ENCODE data around the gene SLC4A5.

SLC4A5 gene

DNA sequence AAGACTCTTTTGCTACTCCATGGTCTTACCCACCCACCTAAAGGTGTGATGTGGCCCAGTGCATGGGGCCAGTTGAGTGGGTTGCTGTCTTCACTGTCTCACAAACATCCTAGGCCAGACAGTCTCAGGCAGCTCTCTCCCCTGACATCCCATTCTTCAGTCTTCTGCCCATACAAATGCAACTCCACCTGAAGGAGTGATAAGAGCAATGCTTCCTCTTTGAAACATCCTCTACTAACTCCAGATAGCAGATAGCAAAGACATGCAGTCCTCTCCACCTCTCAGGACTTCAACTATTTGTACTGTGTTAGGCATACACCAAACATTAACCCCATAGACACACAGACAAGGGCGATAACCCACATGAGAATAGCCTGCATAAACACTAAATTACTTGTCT lies 73.5 kb downstream of the SLC4A5 start:
- DNase-seq (ENCODE audit: low read depth), result no peak

DNA sequence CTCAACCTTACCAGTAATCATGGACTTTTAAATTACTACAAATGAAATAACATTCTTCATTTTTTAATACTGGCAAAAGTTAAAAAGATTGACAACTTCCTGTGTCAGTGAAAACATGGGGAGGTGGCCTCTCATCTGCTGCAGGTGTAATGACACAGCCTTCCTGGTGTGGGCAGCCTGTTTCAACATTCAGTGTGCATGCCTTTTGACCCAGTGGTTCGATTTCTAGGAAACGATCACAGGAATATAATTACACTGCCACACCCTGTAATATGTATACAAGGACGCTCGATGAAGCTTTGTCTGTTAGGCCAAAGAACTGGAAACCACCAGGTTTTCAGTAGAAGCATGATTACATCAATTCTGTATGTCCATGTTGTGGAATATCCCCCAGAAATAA lies 76.1 kb downstream of the SLC4A5 start:
- DNase-seq (ENCODE audit: low read depth), result no peak

DNA sequence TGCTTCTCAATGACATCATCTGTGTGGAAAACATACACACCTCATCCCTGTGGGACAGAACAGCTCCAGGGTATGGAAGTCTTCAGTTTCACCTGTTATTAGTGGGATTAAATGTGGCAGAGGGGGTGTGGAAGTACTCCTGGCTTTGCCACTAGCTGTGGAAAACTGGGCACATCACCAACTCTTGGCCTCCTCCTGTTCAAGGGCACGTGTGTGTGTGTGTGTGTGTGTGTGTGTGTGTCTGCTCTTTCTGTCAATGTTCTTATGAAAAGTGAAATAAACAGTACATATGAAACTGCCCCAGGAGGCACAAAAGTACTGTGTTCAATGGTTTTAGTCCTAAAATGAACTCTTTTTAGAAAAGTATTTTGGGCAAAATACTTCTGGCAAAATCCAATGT lies 78.9 kb downstream of the SLC4A5 start:
- no peak for DNase-seq (ENCODE audit: low read depth)

DNA sequence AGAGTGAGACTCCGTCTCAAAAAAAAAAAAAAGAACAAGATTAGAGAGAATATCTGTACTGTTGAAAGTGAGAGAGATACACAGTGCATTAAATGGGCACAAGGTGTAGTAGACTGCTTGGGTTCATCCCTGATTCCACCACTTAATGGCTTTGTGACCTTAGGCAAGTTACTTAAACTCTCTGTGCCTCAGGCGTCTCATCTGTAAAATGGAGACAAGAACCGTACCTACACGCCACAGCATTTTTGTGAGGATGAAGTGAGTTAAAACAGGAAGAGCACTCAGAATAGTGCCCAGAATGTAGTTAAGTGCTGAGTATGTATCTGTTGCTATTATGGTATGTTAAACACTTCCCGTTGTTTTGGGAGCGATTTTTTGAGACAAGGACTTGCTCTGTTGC lies 80.5 kb downstream of the SLC4A5 start:
- DNase-seq (ENCODE audit: low read depth), result no peak

DNA sequence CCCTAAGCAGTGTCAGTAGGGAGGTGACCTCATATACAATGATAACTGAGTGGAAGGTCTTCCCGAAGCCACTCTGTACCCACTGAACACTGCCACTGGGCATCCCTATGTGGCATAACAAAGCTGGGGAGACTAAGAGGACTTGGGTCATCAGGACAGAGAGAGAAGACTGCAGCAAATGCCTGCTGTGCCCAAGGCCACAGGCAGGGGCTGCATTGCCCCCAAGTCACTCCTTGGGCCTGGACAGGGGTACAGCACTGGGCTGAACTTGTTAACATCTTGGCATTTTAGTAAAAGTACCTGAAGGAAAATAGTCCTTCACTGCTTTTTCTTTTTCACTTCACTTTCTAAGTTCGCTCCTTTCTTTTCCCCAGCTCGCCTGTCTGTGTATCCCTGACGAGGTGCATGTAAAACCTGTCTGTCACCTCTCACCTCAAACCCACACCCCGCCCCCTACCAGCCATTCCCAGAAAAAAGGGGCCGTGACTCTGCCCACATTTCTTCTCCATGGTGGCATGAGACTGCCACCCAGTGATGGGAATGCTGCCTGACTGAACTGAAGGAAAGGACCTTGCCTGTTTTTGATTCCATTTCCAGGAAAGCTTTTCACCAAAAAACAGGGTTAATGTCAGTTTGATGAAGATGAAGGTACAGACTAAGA lies 81.9 kb downstream of the SLC4A5 start:
- DNase-seq (ENCODE audit: low read depth), result no peak

DNA sequence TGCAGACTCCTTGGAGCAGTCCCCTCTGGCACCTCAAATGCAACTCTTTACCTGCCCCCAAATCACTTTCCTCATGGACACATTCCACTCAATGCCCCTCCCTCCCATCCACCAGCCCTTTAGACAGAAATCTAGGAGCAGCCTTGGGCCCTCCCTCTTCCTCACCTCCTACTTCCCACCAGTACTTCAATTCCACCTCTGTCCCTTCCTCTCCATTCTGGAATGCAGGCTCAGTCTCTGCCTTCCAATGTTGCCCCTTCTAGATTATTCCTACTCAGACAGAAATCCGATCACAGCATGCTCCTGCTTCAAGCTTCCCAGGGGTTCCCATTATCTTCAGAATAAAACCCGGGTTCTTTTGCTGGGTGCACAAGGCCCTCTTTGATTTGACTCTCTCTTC lies 82.7 kb downstream of the SLC4A5 start:
- no peak for DNase-seq (ENCODE audit: low read depth)

DNA sequence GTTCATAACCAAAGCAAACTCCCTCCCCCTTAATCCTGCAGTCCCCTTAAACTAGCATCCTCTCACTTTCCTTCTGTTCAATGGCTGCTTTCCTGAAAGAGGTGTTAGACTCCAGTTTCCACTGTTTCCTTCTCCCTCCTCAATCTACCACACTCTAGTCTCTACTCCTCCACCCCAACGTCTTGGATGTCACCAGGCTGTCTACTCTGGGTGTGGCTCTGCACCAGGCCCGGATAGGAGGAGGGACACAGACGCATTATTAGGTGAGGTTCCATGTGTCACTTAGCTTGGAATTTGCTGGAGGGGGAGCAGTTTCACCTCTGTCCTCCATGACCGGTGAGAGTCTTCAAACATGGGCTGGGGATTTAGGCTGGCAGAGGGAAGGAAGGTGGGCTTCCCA lies 83.5 kb downstream of the SLC4A5 start:
- DNase-seq (ENCODE audit: low read depth), result no peak

DNA sequence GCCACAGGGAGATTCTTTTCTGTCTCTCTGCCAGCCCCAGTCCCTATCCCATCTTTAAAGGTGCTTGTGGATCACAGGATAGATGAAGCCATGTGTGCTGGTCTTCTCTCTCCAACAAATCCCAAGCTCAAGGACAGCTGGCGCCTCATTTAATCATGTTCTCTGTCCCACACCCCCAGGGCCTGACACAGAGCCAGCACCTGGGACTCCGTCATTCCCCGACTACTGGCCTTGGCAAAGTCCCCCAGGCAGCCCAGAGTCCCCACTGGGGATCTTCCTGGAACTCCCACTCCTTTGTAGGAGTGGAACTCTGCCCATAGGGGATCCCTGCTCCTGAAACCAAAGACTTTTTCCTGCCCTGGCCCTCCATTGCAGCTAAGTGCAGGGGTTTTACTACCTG lies 84.0 kb downstream of the SLC4A5 start:
- DNase-seq (ENCODE audit: low read depth), result no peak

DNA sequence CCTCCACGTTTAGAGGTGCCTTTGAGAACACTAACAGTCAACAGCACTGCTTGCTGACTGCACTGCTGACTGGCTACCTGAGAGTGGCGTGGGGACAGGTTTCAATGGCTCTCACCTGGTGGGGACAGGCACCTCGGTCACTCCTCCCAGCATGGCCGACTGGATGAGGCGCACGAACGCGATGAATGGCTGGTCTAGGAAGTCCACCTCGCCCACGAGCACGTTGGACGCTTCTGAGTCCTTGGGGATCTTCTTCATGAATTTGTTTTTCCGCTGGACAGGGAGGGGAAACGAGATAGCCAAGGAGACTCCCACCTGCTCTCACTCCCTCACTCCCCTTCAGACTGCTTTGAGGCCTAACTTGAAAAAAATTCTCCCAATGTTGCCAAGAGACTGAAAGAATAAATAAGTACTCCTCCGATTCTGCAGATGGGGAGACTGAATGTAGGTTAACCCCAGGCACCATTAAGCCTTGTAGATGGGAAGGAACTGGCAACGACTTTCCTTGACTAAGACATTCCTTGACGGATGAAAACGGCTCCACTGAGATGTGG lies 87.5 kb downstream of the SLC4A5 start:
- DNase-seq (ENCODE audit: low read depth), result no peak

DNA sequence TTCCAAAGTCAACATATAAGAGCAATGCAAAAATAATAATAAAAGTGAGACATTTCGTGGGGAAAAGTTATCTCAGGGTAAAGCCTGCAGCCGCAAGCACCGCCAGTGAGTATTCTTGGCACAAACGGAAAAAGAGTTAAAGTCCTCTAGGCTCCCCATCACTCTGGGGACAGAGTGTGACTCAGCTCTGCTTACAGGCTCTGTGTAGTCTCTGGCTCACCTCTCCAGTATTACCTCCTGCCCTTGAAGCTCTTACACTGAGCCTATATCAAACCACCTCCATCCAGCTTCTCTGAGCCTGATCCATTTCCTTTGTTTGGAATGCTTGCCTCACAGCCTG lies 89.3 kb downstream of the SLC4A5 start:
- DNase-seq (ENCODE audit: low read depth), result no peak

DNA sequence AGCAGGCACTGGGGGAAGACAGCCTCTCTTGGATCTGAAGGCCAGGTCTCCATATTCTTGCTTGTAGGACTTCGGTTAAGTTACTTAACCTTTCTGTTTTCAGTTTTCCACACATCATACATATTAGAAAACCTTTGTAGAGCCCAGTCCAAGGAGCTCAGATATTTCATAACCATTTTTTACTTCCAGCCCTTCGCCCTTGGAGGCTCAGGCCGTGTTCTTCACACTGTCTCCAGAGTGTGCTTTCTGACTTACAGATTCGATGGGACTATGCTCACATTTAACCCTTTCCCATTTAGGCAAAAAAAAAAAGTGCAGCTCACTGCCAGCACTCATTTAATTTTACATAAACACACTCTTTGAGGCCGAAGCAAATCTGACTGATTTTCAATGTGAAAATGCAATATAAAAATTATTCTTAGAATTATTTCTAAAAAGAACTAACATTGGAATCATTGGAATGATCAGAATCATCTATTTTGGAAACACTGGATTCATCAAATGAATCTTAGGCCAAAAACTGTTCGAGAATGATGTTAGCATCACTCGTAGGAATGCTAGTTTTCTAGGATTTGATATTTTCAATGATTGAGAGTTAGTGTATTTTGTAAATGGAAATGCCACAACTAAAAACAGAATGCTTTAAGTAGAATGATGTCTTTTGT lies 89.8 kb downstream of the SLC4A5 start:
- no peak for DNase-seq (ENCODE audit: low read depth)

DNA sequence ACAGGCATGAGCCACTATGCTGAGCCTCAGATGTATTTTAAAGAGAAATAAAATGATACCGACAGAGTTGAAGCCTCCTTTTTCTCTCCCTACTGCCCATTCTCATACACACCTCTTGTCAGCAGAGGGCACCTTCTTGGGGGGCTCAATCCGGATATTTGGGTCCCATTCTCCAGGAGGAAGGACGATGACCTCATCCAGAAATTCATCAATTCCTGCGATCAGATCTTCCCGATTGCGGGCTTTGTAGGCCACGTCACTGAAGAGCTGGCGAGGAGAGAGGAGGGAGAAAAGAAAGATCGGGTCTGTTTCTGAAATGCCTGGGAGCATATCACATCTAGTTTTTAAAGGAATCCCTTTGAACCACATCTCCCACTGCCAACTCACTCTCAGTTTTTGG lies 90.4 kb downstream of the SLC4A5 start:
- no peak for DNase-seq (ENCODE audit: low read depth)

DNA sequence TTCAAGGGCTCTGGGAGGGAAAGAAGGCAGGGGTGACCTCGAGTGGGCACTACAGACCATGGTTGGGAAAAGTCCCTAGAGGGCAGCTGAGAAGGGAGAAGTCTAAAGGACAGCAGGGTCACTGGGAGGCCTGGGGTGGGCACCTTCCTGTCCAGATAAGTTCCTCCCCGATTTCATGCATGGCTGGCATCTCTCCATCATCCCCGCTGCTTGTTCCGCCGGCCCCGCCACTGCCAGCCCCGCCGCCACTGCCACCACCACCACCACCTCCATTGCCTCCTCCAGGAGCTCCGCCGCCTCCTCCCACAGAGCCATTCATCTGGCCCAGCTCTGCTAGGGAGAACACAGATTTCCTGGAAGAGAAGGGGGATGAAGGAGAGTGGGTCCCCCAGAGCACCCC lies 91.2 kb downstream of the SLC4A5 start:
- no peak for DNase-seq (ENCODE audit: low read depth)

DNA sequence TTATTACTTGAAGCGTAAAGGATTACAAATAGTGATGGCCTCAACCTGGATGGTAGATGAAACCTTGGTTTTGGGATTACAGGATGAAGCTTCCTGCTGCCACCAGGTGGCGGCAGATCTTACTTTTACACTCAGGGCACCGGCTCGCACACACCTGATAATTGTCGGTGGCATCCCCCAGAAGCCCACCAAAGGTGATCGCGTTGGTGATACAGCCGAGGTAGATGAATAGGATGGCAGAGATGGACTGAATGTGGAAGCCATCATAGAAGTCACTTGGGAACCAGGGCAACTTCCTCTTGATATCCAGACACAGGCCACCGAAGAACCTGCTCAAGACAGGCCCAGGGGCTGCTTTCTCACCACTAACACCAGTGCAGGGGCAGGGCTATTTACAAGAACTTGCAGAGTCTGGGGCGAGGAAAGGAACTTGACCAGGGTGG lies 93.0 kb downstream of the SLC4A5 start:
- no peak for DNase-seq (ENCODE audit: low read depth)

DNA sequence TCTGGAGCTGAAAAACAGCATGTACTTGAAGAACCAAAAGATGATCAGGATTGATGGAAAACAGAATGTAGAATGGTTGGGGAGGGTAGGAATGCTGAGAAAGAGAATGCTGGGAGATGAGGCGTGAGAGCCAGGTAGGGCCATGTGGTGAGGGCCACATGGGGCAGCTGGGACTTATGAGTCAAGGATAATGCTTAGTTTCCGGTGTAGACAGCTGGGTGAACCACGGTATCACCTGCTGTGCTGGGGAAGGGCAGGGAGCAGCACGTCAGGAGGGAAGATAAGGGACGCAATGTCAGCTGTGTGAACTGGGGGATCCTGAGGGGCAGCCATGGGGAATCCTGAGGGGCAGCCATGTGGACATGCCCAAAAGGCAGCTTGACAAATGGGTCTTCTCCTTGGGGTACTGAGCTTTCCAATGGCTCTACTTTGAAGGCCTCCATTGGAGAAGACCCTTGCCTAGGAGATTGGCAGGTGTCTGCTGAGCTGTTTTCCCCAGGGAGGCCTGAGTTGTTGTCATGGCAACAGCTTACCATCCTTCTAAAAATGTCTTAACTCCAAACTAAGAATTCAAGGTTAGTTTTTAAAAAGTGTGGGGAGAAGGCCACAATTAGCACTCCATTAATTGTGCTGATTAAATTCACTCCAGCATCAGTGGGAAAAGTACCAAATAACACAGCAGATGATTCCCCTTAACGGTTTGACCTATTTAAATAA lies 93.7 kb downstream of the SLC4A5 start:
- DNase-seq (ENCODE audit: low read depth), result no peak

DNA sequence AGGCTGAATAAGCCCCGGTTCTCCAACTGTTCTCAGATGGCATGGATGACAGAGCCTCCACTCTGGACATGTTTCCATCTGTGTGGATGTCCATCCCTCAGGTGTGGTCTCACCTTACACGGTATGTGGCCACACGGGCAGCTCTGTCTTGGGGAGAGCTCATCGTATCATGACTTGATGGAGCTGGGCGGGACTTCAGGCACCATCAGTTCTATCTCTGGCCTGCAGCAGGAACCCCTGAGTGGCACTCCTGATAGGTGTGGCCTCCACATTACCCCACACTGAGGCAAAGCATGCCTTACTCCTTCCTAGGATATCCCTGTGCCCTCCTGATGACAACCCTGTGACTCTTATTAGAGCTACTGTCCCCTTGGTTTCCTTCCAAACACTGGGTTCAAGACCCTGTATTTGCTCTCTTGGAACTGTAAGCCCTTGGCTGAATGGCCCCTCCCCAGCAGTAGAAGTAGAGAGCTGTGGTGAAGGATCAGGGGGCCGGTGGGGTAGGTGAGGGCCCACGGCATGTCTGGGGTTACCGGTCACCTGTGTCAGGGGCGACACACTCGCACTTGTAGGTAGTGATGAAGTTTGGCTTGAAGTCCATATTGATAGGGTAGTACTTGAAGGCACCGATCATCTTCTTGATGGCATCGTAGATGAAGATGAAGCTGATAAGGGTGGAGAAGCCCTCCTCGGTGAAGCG lies 96.6 kb downstream of the SLC4A5 start:
- DNase-seq (ENCODE audit: low read depth), result no peak

DNA sequence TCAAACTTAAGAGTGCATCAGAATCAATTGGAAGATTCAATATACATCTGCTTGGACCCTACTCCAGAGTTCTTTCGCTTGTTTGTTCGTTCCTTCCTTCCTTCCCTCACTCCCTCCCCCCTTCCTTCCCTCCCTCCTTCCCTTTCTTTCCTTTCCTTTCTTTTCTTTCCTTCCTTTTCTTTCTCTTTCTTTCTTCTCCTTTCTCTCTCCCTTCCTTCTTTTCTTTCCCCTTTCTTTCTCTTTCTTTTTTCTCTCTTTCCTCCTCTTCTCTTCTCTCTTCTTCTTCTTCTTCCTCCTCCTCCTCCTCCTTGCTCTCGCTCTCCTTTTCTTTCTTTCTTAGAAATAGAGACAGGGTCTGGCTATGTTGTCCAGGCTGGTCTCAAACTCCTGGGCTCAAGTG lies 98.9 kb downstream of the SLC4A5 start:
- DNase-seq (ENCODE audit: low read depth), result no peak

DNA sequence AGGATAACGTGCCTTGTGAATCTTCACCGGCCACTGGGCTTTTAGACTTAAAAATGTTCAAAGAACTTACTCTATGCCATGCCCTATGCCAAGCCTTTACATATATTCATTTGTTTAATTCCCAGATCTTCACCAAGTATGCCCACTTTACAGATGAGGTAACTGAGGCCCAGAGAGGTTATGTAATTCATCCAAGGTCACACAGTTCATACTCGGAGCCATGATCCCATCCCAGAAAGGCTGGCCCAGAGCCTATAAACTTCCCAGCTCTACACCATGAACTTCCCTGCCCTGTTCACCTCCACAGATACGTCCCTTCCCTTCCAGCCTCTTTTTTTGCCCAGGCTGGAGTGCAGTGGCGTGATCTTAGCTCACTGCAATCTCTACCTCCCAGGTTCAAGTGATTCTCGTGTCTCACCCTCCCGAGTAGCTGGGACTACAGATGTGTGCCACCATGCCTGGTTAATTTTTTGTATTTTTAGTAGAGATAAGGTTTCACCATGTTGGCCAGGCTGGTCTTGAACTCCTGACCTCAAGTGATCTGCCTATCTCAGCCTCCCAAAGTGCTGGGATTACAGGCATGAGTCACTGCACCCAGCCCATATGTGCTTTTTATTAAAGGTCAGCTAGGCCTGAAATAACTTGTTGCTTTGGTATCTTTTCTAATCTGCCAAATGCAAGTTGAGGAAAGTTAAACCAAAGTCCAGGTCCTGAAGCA lies 100.7 kb downstream of the SLC4A5 start:
- no peak for DNase-seq (ENCODE audit: low read depth)

DNA sequence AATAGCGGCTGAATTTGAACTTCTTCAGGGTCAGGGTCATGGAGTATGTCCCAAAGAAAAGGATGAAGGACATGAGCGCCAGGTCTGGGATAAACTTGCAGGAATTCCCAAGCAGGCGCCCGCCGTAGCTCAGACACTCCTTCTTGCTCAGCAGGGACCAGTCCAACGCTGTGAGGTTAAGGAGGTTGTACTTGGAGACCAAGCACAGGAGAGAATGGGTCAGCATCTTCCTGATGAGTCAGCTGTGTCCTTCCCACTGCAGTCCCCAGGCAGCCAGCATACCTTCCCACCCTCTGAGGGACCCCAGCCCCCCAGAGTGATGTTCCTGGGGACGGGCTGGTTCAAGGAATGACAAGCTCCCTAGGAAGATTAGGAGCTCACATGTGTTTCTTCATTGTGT lies 103.9 kb downstream of the SLC4A5 start:
- no peak for DNase-seq (ENCODE audit: low read depth)

DNA sequence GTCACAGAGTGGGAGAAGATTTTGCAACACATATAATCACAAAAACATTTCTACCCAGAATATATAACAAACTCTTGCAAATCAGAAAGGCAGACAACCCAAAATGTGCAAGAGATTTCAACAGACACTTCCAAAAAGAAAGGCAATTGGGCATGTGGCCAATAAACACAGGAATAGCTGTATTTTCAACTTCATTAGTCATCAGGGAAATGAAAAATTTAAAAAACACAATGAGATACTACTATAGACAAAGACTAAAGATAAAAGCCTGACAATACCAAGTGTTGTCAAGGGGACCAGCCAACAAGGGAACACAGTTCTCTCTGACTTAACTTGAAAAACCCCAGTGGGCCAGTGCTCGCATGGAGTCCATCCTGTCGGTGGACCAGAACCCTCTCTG lies 104.3 kb downstream of the SLC4A5 start:
- DNase-seq (ENCODE audit: low read depth), result no peak

DNA sequence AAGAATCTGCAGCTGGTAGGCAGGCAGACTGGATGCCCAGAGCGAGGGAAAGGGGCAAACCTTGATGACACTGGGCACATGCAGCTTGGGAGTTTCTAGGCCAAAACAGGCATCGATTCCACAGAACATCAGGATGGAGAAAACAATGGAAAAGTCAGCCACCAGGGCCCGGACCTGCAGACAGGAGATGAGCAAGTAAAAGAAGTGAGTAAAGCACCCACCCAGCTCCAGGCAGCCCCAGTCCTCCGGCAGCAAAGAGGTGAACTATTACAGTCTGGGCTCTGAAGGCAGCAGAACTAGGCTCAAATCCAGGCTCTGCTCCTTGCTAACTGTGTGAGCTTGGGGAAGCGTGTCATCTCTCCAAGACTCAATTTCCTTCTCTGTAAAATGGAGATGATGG lies 108.2 kb downstream of the SLC4A5 start:
- no peak for DNase-seq (ENCODE audit: low read depth)

DNA sequence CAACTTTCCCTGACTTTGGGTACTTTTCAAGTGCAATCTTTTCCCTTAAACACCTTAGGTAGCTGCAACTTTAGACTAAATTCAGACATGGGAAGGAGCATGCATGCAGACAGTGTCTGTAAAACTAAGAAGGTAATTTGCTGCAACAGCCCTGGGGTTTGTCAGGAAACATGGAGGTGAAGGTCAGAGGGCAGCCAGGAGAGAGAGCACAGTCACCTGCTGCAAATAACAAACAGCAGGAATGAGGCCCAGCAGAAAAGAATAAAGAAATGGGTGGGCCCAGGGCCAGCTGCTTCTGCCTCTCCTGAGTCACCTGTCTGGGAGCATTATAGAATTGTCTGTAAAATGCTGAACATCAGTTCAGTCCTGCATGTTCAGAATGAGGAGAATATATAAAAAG lies 109.6 kb downstream of the SLC4A5 start:
- DNase-seq (ENCODE audit: low read depth), result no peak
